OCI-LY3 (cell line): ENCODE measurements around the gene KRTAP10-4.

ENCODE experiments used
- CTCF ChIP-seq: fragments of 200-600, 300-600 bp; sonication (generic); IDR thresholded peaks from 2 replicates; pipeline ENCODE4 v1.5.1; 2014; ENCODE audit warnings: antibody characterized with exemption, low read length, low read depth
- EZH2phosphoT487 ChIP-seq: fragments of 200-600 bp; shearing (Covaris generic); IDR thresholded peaks from 2 replicates; pipeline ENCODE4 v1.6.1; 2018; ENCODE audit warnings: antibody characterized with exemption, mixed run types, low read depth

GRCh38 chr21:44603911-44604310 is 30.4 kb downstream of the KRTAP10-4 start:
- no peak for TF ChIP-seq CTCF
- no peak for TF ChIP-seq EZH2phosphoT487
